ENCODE data around the gene SAA1.
"Not testable (repeated sequence)": the region's sequence is repeated elsewhere in the genome, so short reads cannot be mapped to it uniquely, and the experiment has no call there.

Gene SAA1

GRCh38 chr11:18261721-18262120 lies 4.3 kb upstream of the SAA1 start:
- no peak for DNase-seq

- not testable (repeated sequence) for DNase-seq
These were observed 3.2 kb upstream of the SAA1 start for GRCh38 chr11:18262681-18263350.

- no peak for DNase-seq
These were observed 2.0 kb upstream of the SAA1 start for GRCh38 chr11:18264035-18264434.

GRCh38 chr11:18264677-18265555 lies 1.1 kb upstream of the SAA1 start:
- DNase-seq, result no peak

- DNase-seq, result not testable (repeated sequence)
These were observed 1.5 kb downstream of the SAA1 start for GRCh38 chr11:18267335-18268133.

- not testable (repeated sequence) for DNase-seq
These were observed 3.2 kb downstream of the SAA1 start for GRCh38 chr11:18269252-18269651.

GRCh38 chr11:18270102-18270501 lies 4.0 kb downstream of the SAA1 start:
- DNase-seq, result no peak

GRCh38 chr11:18271206-18271605 lies 5.1 kb downstream of the SAA1 start:
- no peak for DNase-seq

- DNase-seq, result no peak
These were observed 11.7 kb downstream of the SAA1 start for GRCh38 chr11:18277565-18278271.

GRCh38 chr11:18280438-18281045 lies 14.5 kb downstream of the SAA1 start:
- no peak for DNase-seq

GRCh38 chr11:18282626-18283025 lies 16.6 kb downstream of the SAA1 start:
- no peak for DNase-seq

GRCh38 chr11:18285841-18286240 lies 19.8 kb downstream of the SAA1 start:
- DNase-seq, result no peak

GRCh38 chr11:18288911-18289310 lies 22.8 kb downstream of the SAA1 start:
- DNase-seq, result no peak

- no peak for DNase-seq
These were observed 28.8 kb downstream of the SAA1 start for GRCh38 chr11:18294862-18295261.

- no peak for DNase-seq
These were observed 29.3 kb downstream of the SAA1 start for GRCh38 chr11:18295316-18295715.

- DNase-seq, result no peak
These were observed 33.7 kb downstream of the SAA1 start for GRCh38 chr11:18299721-18300120.

GRCh38 chr11:18304745-18305144 lies 38.7 kb downstream of the SAA1 start:
- DNase-seq, result no peak

GRCh38 chr11:18307461-18308139 lies 41.5 kb downstream of the SAA1 start:
- no peak for DNase-seq

GRCh38 chr11:18308242-18308641 lies 42.2 kb downstream of the SAA1 start:
- no peak for DNase-seq

GRCh38 chr11:18309691-18310090 lies 43.6 kb downstream of the SAA1 start:
- no peak for DNase-seq

- DNase-seq, result no peak
These were observed 44.8 kb downstream of the SAA1 start for GRCh38 chr11:18310800-18311340.

Measured in NCI-H82 (cell line).